SU-DHL-6 (cell line): ENCODE measurements around the gene ALCAM.

ENCODE experiments used
- CTCF ChIP-seq: fragments of 200-600 bp; sonication (generic); IDR thresholded peaks from one replicate; pipeline ENCODE4 v1.5.1; 2017; ENCODE audit warnings: antibody characterized with exemption, mild to moderate bottlenecking, low read length, moderate library complexity; ENCODE audit not compliant: insufficient read depth, poor library complexity, severe bottlenecking
- EZH2phosphoT487 ChIP-seq: fragments of 200-600 bp; sonication (generic), shearing (Covaris generic); conservative IDR thresholded peaks from 2 replicates; pipeline ENCODE4 v1.6.1; 2018; ENCODE audit warnings: mild to moderate bottlenecking, antibody characterized with exemption, low read length, moderate library complexity, mixed read lengths

GRCh38 chr3:105332961-105333360, 33.7 kb upstream of the ALCAM start:
- TF ChIP-seq CTCF (no peak), EZH2phosphoT487 (no peak)
